MM.1S (cell line): ENCODE data around the gene KIF16B.

Source experiments
- CTCF ChIP-seq: fragments of 300-600 bp; sonication (generic); IDR thresholded peaks from 2 replicates; pipeline ENCODE4 v1.5.1; 2016; ENCODE audit warnings: antibody characterized with exemption, low read length, mixed read lengths
- EZH2phosphoT487 ChIP-seq: fragments of 300-600 bp; sonication (generic); IDR thresholded peaks from 2 replicates; pipeline ENCODE4 v1.6.1; 2018; ENCODE audit warnings: antibody characterized with exemption, low read length

- TF ChIP-seq CTCF (no peak), EZH2phosphoT487 (no peak)
Observed at GRCh38 chr20:16366529-16366928, 206.7 kb downstream of the KIF16B start.
